ENCODE data around the gene GLB1L.

Gene GLB1L

GRCh38 chr2:219279916-219280516, 34.8 kb upstream of the GLB1L start:
- Histone ChIP-seq H3K4me3 (ENCODE audit: insufficient read depth, low read length, poor library complexity, severe bottlenecking) (peak overlapping the region; percentile 57), H3F3A (ENCODE audit: insufficient read depth) (peaks cover 13% of the 10 kb centered on the region), H3K4me2 (ENCODE audit: low read depth, low read length, poor library complexity, severe bottlenecking) (peak overlapping the region; percentile 60), H3K36me3 (ENCODE audit: low read length) (no peaks in the 10 kb centered on the region), H3K27ac (ENCODE audit: low read depth, low read length) (peak overlapping the region; percentile 98), H3K27me3 (ENCODE audit: low read length) (no peaks in the 10 kb centered on the region), H2AFZ (ENCODE audit: low read depth, low read length, severe bottlenecking) (peak overlapping the region; percentile 29), H3K9me2 (replicated peaks; ENCODE audit: insufficient read depth, low read length) (no peaks in the 10 kb centered on the region), H4K20me1 (ENCODE audit: low read depth, low read length) (no peaks in the 10 kb centered on the region), H3K79me2 (ENCODE audit: insufficient read depth, low read length) (0 out of 2 replicates have a peak, but pooled peaks cover 4% of the 10 kb centered on the region), H3K9ac (ENCODE audit: low read length) (peak overlapping the region; percentile 63), H3K9me3 (ENCODE audit: insufficient read depth, low read length) (no peaks in the 10 kb centered on the region)
- no peak for TF ChIP-seq EZH2phosphoT487 (conservative IDR thresholded peaks at IDR 0.05; ENCODE audit: low read length)
- TF ChIP-seq CTCF (IDR thresholded peaks at IDR 0.05; ENCODE audit: insufficient read depth, low read length, poor library complexity, severe bottlenecking): peak; percentile 7

- Histone ChIP-seq H2AFZ (ENCODE audit: low read depth, low read length, severe bottlenecking) (peak within 1 kb of the TSS; percentile 84), H3K79me2 (ENCODE audit: insufficient read depth, low read length) (0 out of 2 replicates have a peak, but pooled peaks cover 4% of the 10 kb centered on the region), H3K27ac (ENCODE audit: low read depth, low read length) (peak within 1 kb of the TSS; percentile 98), H4K20me1 (ENCODE audit: low read depth, low read length) (no peaks in the 10 kb centered on the region), H3K9me3 (ENCODE audit: insufficient read depth, low read length) (no peaks in the 10 kb centered on the region), H3K9ac (ENCODE audit: low read length) (peak within 1 kb of the TSS; percentile 63), H3F3A (ENCODE audit: insufficient read depth) (peaks cover 13% of the 10 kb centered on the region), H3K27me3 (ENCODE audit: low read length) (no peaks in the 10 kb centered on the region), H3K9me2 (replicated peaks; ENCODE audit: insufficient read depth, low read length) (no peaks in the 10 kb centered on the region), H3K36me3 (ENCODE audit: low read length) (no peaks in the 10 kb centered on the region), H3K4me3 (ENCODE audit: insufficient read depth, low read length, poor library complexity, severe bottlenecking) (peak within 1 kb of the TSS; percentile 62), H3K4me2 (ENCODE audit: low read depth, low read length, poor library complexity, severe bottlenecking) (peak within 1 kb of the TSS; percentile 90)
- TF ChIP-seq CTCF (IDR thresholded peaks at IDR 0.05; ENCODE audit: insufficient read depth, low read length, poor library complexity, severe bottlenecking) (peak; percentile 16), EZH2phosphoT487 (conservative IDR thresholded peaks at IDR 0.05; ENCODE audit: low read length) (no peak)
These were observed 34.1 kb upstream of the GLB1L start, which contains the start of gene DNAJB2 for GRCh38 chr2:219279151-219279915. Gene DNAJB2, plus strand, starts transcription at chr2:219279366. Its CDS starts 468 bp downstream, at chr2:219279834.

- Histone ChIP-seq H3K36me3 (ENCODE audit: low read length) (no peaks in the 10 kb centered on the region), H3K79me2 (ENCODE audit: insufficient read depth, low read length) (0 out of 2 replicates have a peak, but pooled peaks cover 4% of the 10 kb centered on the region), H3K27ac (ENCODE audit: low read depth, low read length) (peak overlapping the region; percentile 98), H3K4me2 (ENCODE audit: low read depth, low read length, poor library complexity, severe bottlenecking) (peak overlapping the region; percentile 90), H3K27me3 (ENCODE audit: low read length) (no peaks in the 10 kb centered on the region), H3F3A (ENCODE audit: insufficient read depth) (peaks cover 13% of the 10 kb centered on the region), H3K9ac (ENCODE audit: low read length) (peak overlapping the region; percentile 63), H3K9me3 (ENCODE audit: insufficient read depth, low read length) (no peaks in the 10 kb centered on the region), H2AFZ (ENCODE audit: low read depth, low read length, severe bottlenecking) (no peak overlapping the region), H3K4me3 (ENCODE audit: insufficient read depth, low read length, poor library complexity, severe bottlenecking) (peak overlapping the region; percentile 62), H3K9me2 (replicated peaks; ENCODE audit: insufficient read depth, low read length) (no peaks in the 10 kb centered on the region), H4K20me1 (ENCODE audit: low read depth, low read length) (no peaks in the 10 kb centered on the region)
- TF ChIP-seq CTCF (IDR thresholded peaks at IDR 0.05; ENCODE audit: insufficient read depth, low read length, poor library complexity, severe bottlenecking) (no peak), EZH2phosphoT487 (conservative IDR thresholded peaks at IDR 0.05; ENCODE audit: low read length) (no peak)
These were observed 33.5 kb upstream of the GLB1L start for GRCh38 chr2:219278655-219279150.
